A549 (cell line): ENCODE data around the gene SMAD5.

ENCODE experiments used
- CBX2 ChIP-seq: fragments of 200-600 bp; sonication (generic); IDR thresholded peaks from 2 replicates; pipeline ENCODE4 v1.6.1; 2016; ENCODE audit warnings: low read depth, mild to moderate bottlenecking, borderline replicate concordance
- CBX8 ChIP-seq: fragments of 200-600 bp; sonication (generic); IDR thresholded peaks from 2 replicates; pipeline ENCODE4 v1.6.1; 2016
- CTCF ChIP-seq: fragments of >200 bp; sonication (Bioruptor Twin); formaldehyde crosslinking; IDR thresholded peaks from 3 replicates; pipeline ENCODE4 v1.5.1; 2016
- HOXB13 ChIP-seq: fragments of 250-450 bp; sonication (Bioruptor Pico); IDR thresholded peaks from 2 replicates; pipeline ENCODE4 v1.5.0; 2020; ENCODE audit warnings: low read depth, mild to moderate bottlenecking, moderate library complexity
- KDM1A ChIP-seq: fragments of 200-600 bp; sonication (generic); IDR thresholded peaks from 2 replicates; pipeline ENCODE4 v1.6.1; 2016; ENCODE audit warnings: low read depth, mild to moderate bottlenecking
- POLR2A ChIP-seq: IDR thresholded peaks from 2 replicates; pipeline ENCODE4 v1.6.1; 2012; ENCODE audit warnings: mild to moderate bottlenecking, low read length
- RARB ChIP-seq: fragments of 250-450 bp; sonication (Bioruptor Pico); IDR thresholded peaks from 2 replicates; pipeline ENCODE4 v1.8.0; 2021; ENCODE audit warnings: mild to moderate bottlenecking, moderate library complexity

- TF ChIP-seq CBX8 = no peak
- TF ChIP-seq CBX2 = no peak
- TF ChIP-seq POLR2A = no peak
- TF ChIP-seq CTCF = no peak
- TF ChIP-seq RARB (CRISPR knock-in tag) = no peak
- no peak for TF ChIP-seq HOXB13 (CRISPR knock-in tag)
- no peak for TF ChIP-seq KDM1A
Measured at GRCh38 chr5:136087961-136088871, 44.4 kb upstream of the SMAD5 start.
